Measurements from ENCODE around the gene UBE2E2. TPM values are rescaled to one million over a fixed set of nuclear protein-coding genes. Genes with fewer than 3 reads are reported as not detected.

The UBE2E2 gene
- total RNA-seq, 1 experiment from 2014 or later, result 64.3 TPM

- POLR2A ChIA-PET, result no interaction called here
Observed at GRCh38 chr3:23301819-23302218, 98.7 kb downstream of the UBE2E2 start.

GRCh38 chr3:23302271-23302670 lies 99.1 kb downstream of the UBE2E2 start:
- POLR2A ChIA-PET, result no interaction called here
- no peak for DNase-seq (ENCODE audit: unreplicated experiment)
- H3K36me3 Mint-ChIP-seq (ENCODE audit: insufficient read depth, unreplicated experiment), result no peaks in the 10 kb centered on the region

More at GRCh38 chr3:23301819-23302218, 98.7 kb downstream of the UBE2E2 start:
- Mint-ChIP-seq H3K4me1 (ENCODE audit: insufficient read depth, unreplicated experiment) (no peaks in the 10 kb centered on the region), H3K36me3 (ENCODE audit: insufficient read depth, unreplicated experiment) (peaks cover 1% of the 10 kb centered on the region), H3K9me3 (ENCODE audit: unreplicated experiment) (no peaks in the 10 kb centered on the region), H3K27ac (ENCODE audit: low read depth, unreplicated experiment) (peak overlapping the region; percentile 2), H3K27me3 (ENCODE audit: insufficient read depth, unreplicated experiment) (no peaks in the 10 kb centered on the region), H3K4me3 (ENCODE audit: unreplicated experiment) (no peak overlapping the region)
- no TSS peak for BruUV-seq (replicated peaks)
- no peak for DNase-seq (ENCODE audit: unreplicated experiment)
- intact Hi-C loops (cut with micrococcal nuclease), result no loop called here
- TF ChIP-seq, protein P1, sequence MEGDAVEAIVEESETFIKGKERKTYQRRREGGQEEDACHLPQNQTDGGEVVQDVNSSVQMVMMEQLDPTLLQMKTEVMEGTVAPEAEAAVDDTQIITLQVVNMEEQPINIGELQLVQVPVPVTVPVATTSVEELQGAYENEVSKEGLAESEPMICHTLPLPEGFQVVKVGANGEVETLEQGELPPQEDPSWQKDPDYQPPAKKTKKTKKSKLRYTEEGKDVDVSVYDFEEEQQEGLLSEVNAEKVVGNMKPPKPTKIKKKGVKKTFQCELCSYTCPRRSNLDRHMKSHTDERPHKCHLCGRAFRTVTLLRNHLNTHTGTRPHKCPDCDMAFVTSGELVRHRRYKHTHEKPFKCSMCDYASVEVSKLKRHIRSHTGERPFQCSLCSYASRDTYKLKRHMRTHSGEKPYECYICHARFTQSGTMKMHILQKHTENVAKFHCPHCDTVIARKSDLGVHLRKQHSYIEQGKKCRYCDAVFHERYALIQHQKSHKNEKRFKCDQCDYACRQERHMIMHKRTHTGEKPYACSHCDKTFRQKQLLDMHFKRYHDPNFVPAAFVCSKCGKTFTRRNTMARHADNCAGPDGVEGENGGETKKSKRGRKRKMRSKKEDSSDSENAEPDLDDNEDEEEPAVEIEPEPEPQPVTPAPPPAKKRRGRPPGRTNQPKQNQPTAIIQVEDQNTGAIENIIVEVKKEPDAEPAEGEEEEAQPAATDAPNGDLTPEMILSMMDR (IDR thresholded peaks at IDR 0.05; ENCODE audit: unreplicated experiment), result no peak
- CTCF ChIA-PET, result no interaction called here

DNA sequence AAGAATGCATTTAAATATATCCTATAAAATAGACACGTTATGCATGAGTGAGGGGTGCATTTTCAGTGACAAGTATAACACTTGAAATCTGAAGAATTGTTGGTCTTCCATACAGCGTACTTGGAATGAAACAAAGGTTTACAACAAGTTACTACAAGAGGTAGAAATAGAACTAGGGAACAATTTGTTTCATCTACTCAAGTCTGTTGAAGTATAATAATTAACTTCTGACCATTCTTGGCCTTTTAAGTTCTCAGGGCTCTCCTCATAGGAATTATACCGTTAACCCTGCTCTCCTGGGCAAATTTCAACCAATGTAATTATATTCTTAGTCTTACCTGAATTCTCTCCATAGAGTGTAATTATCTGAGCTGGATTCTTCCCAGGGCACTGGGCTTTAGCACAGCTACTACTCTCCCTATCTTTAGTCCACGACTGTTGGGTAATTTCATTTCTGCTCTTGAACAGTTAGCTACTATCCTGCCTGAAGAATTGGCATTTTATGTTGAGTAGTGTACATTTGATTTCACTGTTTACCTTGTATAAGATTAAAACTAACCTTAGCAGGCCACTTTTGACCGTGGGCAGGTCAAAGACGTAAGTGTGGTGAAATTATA lies 100.6 kb downstream of the UBE2E2 start:
- no peaks in the 10 kb centered on the region for H3K36me3 Mint-ChIP-seq (ENCODE audit: insufficient read depth, unreplicated experiment)
- no TSS peak for BruUV-seq (replicated peaks)
- no peak for DNase-seq (ENCODE audit: unreplicated experiment)
- ChIA-PET POLR2A (no interaction called here), CTCF (no interaction called here)
- no peaks in the 10 kb centered on the region for H3K27me3 Mint-ChIP-seq (ENCODE audit: insufficient read depth, unreplicated experiment)
- no peak overlapping the region for H3K4me3 Mint-ChIP-seq (ENCODE audit: unreplicated experiment)
- no peaks in the 10 kb centered on the region for H3K9me3 Mint-ChIP-seq (ENCODE audit: unreplicated experiment)
- peaks cover 2% of the 10 kb centered on the region for H3K4me1 Mint-ChIP-seq (ENCODE audit: insufficient read depth, unreplicated experiment)
- no peak overlapping the region for H3K27ac Mint-ChIP-seq (ENCODE audit: low read depth, unreplicated experiment)
- TF ChIP-seq, protein P1 (IDR thresholded peaks at IDR 0.05; ENCODE audit: unreplicated experiment), result no peak
- intact Hi-C loops (cut with micrococcal nuclease), result no loop called here

More at GRCh38 chr3:23302271-23302670, 99.1 kb downstream of the UBE2E2 start:
- TF ChIP-seq, protein P1 (IDR thresholded peaks at IDR 0.05; ENCODE audit: unreplicated experiment), result no peak
- Mint-ChIP-seq H3K4me1 (ENCODE audit: insufficient read depth, unreplicated experiment) (no peaks in the 10 kb centered on the region), H3K4me3 (ENCODE audit: unreplicated experiment) (no peak overlapping the region), H3K27me3 (ENCODE audit: insufficient read depth, unreplicated experiment) (no peaks in the 10 kb centered on the region), H3K27ac (ENCODE audit: low read depth, unreplicated experiment) (peak overlapping the region; percentile 2), H3K9me3 (ENCODE audit: unreplicated experiment) (no peaks in the 10 kb centered on the region)
- CTCF ChIA-PET, result no interaction called here
- BruUV-seq (replicated peaks), result no TSS peak
- intact Hi-C loops (cut with micrococcal nuclease), result no loop called here

GRCh38 chr3:23304424-23304823 lies 101.3 kb downstream of the UBE2E2 start:
- no peaks in the 10 kb centered on the region for H3K9me3 Mint-ChIP-seq (ENCODE audit: unreplicated experiment)

More at GRCh38 chr3:23304424-23304823, 101.3 kb downstream of the UBE2E2 start:
- CTCF ChIA-PET, result interaction anchor here (0.7 kb wide), 1 partner anchor 15 kb away, joined by 3 read pairs; no protein-coding TSS in a partner anchor
- intact Hi-C loops (cut with micrococcal nuclease), result no loop called here
- H3K27me3 Mint-ChIP-seq (ENCODE audit: insufficient read depth, unreplicated experiment), result no peaks in the 10 kb centered on the region
- POLR2A ChIA-PET, result no interaction called here
- H3K4me3 Mint-ChIP-seq (ENCODE audit: unreplicated experiment), result no peak overlapping the region
- TF ChIP-seq, protein P1 (IDR thresholded peaks at IDR 0.05; ENCODE audit: unreplicated experiment), result no peak
- no peak for DNase-seq (ENCODE audit: unreplicated experiment)
- H3K27ac Mint-ChIP-seq (ENCODE audit: low read depth, unreplicated experiment), result no peak overlapping the region
- peaks cover 8% of the 10 kb centered on the region for H3K4me1 Mint-ChIP-seq (ENCODE audit: insufficient read depth, unreplicated experiment)
- no TSS peak for BruUV-seq (replicated peaks)
- H3K36me3 Mint-ChIP-seq (ENCODE audit: insufficient read depth, unreplicated experiment), result peaks cover 5% of the 10 kb centered on the region

Data from MCF 10A (cell line).